H54 (cell line): ENCODE measurements around the gene SAG.
"Not testable (repeated sequence)": the region's sequence is repeated elsewhere in the genome, so short reads cannot be mapped to it uniquely, and the experiment has no call there.

ENCODE experiments used
- DNase-seq: peaks from one replicate; pipeline ENCODE4 v3.0.0; 2011; ENCODE audit warnings: low spot score, mixed read lengths; ENCODE audit not compliant: insufficient read length
- FAIRE-seq: peaks from 3 replicates; lab custom pipeline; 2011; peaks lifted over from hg19 to GRCh38; lab: Jason Lieb, UNC
- POLR2A ChIP-seq: IDR thresholded peaks from 2 replicates; pipeline ENCODE4 v1.6.1; 2011; ENCODE audit warnings: low read depth, mild to moderate bottlenecking, low read length

The SAG gene

GRCh38 chr2:233360771-233361176 lies 53.2 kb downstream of the SAG start:
- DNase-seq: no peak
- TF ChIP-seq POLR2A: no peak

GRCh38 chr2:233361297-233361696 lies 53.7 kb downstream of the SAG start:
- TF ChIP-seq POLR2A: no peak
- DNase-seq (no peak), FAIRE-seq (no peak)

More at GRCh38 chr2:233360771-233361176, 53.2 kb downstream of the SAG start:
- no peak for FAIRE-seq

DNA sequence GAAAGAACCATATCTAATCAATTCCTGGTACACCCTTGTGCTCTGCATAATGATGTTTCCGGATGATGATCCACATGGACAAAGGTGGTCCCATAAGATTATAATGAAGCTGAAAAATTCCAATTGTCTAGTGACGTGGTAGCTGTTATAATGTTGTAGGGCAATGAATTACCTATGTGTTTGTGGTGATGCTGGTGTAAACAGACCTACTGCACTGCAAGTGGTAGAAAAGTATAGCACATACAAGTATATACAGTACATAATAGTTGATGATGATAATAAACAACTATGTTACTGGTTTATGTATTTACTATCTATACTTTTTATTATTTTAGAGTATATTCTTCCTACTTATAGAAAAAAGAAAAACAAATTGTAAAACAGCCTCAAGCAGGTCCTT lies 55.1 kb downstream of the SAG start:
- DNase-seq (no peak), FAIRE-seq (no peak)
- no peak for TF ChIP-seq POLR2A

DNA sequence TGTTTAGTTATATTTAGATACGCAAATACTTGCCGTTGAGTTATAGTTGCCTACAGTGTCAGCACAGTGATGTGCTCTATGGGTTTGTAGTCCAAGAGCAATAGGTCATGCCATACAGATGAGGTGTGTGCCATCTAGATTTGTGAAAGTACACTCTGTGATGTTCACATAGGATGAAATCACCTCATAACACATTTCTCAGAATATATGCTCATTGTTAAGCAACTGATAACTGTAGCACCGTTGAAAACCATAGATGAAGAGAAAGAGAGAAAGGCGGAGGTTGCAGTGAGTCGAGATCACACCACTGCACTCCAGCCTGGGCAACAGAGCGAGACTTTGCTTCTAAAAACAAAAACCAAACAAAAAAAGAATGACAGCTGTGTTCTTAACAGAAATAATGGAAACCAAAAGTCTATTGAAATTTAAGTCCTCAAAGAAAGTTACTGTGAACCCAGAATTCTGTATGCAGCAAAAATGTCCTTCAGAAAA lies 56.2 kb downstream of the SAG start:
- no peak for TF ChIP-seq POLR2A
- FAIRE-seq: no peak

GRCh38 chr2:233365861-233366520 lies 58.4 kb downstream of the SAG start:
- no peak for FAIRE-seq

More for the DNA sequence above, 56.2 kb downstream of the SAG start:
- DNase-seq: no peak

GRCh38 chr2:233367586-233367985 lies 60.0 kb downstream of the SAG start:
- no peak for DNase-seq
- no peak for FAIRE-seq
- TF ChIP-seq POLR2A: no peak

More at GRCh38 chr2:233365861-233366520, 58.4 kb downstream of the SAG start:
- no peak for DNase-seq
- TF ChIP-seq POLR2A: no peak

GRCh38 chr2:233368756-233369155 lies 61.1 kb downstream of the SAG start:
- TF ChIP-seq POLR2A: no peak
- DNase-seq (no peak), FAIRE-seq (no peak)

DNA sequence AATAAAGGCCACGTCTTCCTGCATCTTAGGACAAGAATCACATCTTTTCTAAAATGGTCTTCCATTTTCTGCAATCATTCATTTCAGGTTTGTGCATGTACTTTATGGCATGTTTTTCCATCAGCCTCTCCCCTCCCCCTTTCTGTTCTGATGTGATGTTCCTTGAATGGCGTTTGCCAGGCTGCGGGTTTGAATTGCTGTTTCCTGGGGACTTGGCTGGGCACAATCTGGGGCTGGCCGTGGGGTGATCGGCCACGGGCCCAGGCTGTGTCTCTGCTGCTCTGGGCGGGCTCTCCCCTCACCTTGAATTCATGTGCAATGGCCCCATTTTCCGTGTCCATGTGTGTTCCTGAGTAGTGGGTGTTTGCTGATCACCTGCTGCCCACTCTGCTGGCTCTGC lies 61.8 kb downstream of the SAG start:
- no peak for TF ChIP-seq POLR2A
- FAIRE-seq (no peak), DNase-seq (no peak)

DNA sequence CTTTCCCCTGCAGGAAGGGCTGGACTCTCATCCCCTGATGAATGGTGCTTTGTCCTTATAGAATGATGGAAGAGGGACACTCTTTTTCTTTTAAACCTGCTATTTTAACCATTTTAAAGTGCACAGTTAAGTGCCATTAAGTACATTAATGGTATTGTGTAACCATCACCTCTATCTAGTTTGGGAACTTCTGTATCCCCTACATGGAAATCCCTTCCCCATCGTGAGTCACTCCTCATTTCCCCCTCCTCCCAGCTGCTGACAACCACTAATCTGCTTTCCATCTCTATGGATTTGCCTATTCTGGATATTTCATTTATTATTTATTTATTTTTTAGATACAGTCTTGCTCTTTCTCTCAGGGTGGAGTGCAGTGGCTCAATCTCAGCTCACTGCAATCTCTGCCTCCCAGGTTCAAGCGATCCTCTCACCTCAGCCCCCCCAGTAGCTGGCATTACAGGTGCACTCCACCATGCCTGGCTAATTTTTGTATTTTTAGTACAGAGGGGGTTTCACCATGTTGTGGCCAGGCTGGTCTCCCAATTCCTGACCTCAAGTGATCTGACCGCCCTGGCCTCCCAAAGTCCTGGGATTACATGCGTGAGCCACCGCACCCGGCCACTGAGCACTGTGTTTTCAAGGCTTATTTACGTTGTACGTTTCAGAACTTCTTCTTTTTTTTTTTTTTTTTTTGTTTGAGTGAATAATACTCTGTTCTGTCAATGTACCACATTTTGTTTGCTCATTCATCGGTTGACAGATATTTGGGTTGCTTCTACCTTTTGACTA lies 62.5 kb downstream of the SAG start:
- DNase-seq (no peak), FAIRE-seq (no peak)
- no peak for TF ChIP-seq POLR2A

DNA sequence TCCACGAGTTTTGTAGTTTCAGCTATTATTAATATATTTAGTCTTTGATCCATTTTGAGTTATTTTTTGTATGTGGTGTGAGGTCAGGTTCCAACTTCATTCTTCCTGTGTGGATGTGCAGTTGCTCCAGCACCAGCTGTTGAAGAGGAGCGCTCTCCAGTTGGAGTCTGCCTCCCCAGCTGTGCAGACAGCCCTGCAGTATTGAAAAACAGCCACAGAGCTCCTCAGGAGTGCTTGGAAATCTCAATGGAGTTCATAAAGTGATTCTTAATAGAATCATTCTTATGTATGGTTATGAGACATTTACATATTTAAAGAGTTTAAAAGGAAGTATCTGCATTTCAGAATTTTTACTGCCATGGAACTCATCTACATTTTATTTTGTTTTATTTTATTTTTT lies 64.0 kb downstream of the SAG start:
- no peak for DNase-seq
- no peak for TF ChIP-seq POLR2A
- no peak for FAIRE-seq

DNA sequence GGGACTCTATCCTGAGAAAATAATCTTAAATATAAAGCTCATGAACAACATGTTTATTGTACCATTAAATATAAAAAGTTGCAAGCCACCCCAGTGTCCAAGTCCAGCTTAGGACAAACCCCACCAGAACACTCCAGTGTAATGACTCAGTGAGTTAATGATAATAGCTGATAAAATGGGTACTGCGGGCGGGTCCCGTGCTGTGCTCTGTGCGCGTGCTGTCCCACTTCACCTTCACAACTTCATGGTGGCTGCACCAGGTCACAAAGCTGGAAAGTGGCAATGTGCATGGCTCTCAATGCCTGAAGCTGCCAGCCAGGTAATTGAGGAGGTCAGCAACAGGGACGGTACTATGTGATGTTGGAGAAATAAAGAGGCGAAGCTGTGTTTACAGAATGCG lies 65.2 kb downstream of the SAG start:
- no peak for TF ChIP-seq POLR2A
- DNase-seq: no peak
- no peak for FAIRE-seq

DNA sequence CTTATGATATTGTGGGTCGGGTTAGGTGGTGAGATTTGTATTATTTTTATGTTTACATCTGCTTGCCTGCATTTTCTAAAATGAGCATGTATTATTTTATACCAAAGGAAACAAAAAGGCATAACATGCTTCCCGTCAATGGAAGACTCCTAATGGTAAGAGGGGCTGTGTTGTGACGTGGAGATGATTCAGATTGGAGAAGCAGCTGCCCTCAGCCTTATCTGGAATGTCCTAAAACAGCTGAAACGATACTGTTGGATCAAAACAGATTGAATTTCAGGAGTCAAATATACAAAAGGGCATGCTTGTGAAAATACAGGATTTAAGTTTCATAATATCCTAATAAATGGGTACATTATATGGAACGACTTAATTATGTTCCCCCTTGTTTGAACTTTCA lies 65.7 kb downstream of the SAG start:
- DNase-seq (no peak), FAIRE-seq (no peak)
- no peak for TF ChIP-seq POLR2A

GRCh38 chr2:233374776-233375175 lies 67.2 kb downstream of the SAG start:
- not testable (repeated sequence) for FAIRE-seq, DNase-seq

DNA sequence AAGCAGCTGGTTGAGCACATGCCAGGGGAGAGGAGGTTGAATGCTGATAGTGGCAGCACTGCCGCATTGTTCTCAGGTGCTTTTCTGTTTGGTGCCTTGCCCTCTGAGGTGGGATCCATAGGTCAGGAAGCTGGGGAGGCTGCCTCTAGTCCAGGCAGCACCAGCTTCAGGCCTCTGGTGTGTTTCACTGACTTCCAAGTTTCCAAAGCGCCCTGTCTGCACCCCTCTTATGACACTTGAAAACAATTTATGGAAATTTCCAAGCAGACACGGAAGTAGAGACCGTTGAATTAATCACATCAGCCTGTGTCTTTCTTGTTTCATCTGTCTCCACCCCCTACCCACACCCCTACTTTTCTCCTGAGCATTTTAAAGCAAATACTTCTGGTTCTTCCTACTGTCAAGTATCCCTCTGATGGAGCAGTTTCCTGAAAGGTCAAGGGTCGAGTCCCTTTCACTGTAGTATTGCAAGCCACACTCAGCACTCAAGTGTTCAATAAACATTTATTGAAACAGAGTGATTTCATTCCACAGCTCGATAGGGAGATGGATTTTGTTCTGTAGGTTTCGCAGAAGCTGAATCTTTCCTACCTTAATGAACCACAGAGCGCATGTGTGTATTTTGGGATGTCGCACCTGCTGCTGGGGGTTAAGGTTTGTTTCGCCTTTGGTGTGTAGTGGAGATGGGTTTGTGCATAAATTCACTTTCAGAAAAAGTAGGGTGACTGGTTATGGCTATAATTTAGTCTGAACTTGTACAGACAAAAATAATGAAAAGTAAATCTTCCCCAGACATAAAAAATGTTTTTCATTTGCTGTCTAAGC lies 68.1 kb downstream of the SAG start:
- FAIRE-seq (no peak), DNase-seq (no peak)
- TF ChIP-seq POLR2A: no peak
